HCT116 (cell line): ENCODE results near the gene CBLC. TPM values are rescaled to one million over a fixed set of nuclear protein-coding genes. Genes with fewer than 3 reads are reported as not detected.

ENCODE experiments used
- ATAC-seq: fragments of 200-7000 bp; cut with Tn5 transposase; 2 replicates; pipeline ENCODE4 v1.9.1; 2020; ENCODE audit warnings: mild to moderate bottlenecking, moderate library complexity
- BruUV-seq: library from RNA; stranded (reverse); fragments of 400-500 nt; replicated peaks from 2 replicates; lab custom pipeline; 2021; lab: Mats Ljungman, UMichigan
- CTCF ChIA-PET: fragments of 300-600 bp; sonication (Branson Sonifier 250); formaldehyde crosslinking; loops from one replicate; lab custom pipeline; 2021; ENCODE audit warnings: antibody characterized with exemption; lab: Charles Lee
- POLR2A ChIA-PET: fragments of 300-600, 350-600 bp; sonication (Branson Sonifier 250); formaldehyde crosslinking; loops from one replicate; lab custom pipeline; 2021; ENCODE audit warnings: antibody characterized with exemption; lab: Charles Lee
- RAD21 ChIA-PET, 2 experiments: fragments of 300-600 bp; sonication (Branson Sonifier 250); formaldehyde crosslinking; loops; one replicate each; lab custom pipeline; 2023; ENCODE audit warnings: low total read pairs in 2 of 2; ENCODE audit not compliant: uncharacterized antibody in 2 of 2, unreplicated experiment in 2 of 2, low non-redundant PET in 1 of 2; lab: Charles Lee
- DNase-seq: peaks from one replicate; pipeline ENCODE4 v3.0.0-alpha.2; 2010; ENCODE audit warnings: low read depth, low spot score
- H2AFZ ChIP-seq: fragments of 200-600 bp; shearing (Covaris generic), sonication (generic); 2 replicates; pipeline ENCODE4 v1.6.1; 2017; ENCODE audit warnings: low read depth, mixed run types, mixed read lengths, antibody characterized with exemption, low read length; ENCODE audit not compliant: poor library complexity, severe bottlenecking
- H3K27ac ChIP-seq: 2 replicates; pipeline ENCODE4 v1.5.1; 2012; ENCODE audit warnings: low read depth, low read length
- H3K27me3 ChIP-seq: fragments of 200-600 bp; sonication (generic); 2 replicates; pipeline ENCODE4 v1.6.1; 2016; ENCODE audit warnings: mixed run types, low read length, mixed read lengths; ENCODE audit not compliant: insufficient read depth
- H3K36me3 ChIP-seq, 2 experiments: fragments of 200-500 bp in 1 of 2; fragments of 200-600 bp in 1 of 2; sonication (Bioruptor generic) in 1 of 2; sonication (generic) in 1 of 2; 2 replicates each; pipeline versions ENCODE4 v1.5.1 to v1.6.1; 2014 to 2016; ENCODE audit warnings: low read length in 2 of 2, inconsistent platforms in 1 of 2, mixed read lengths in 1 of 2, mixed run types in 1 of 2; ENCODE audit not compliant: insufficient read depth in 2 of 2, control insufficient read depth in 1 of 2
- H3K4me1 ChIP-seq, 2 experiments: fragments of 200-600 bp in 1 of 2; sonication (generic) in 1 of 2; 2 replicates each; pipeline versions ENCODE4 v1.5.1 to v1.6.1; 2012 to 2017; ENCODE audit warnings: low read length in 2 of 2, inconsistent platforms in 1 of 2, mild to moderate bottlenecking in 1 of 2, mixed read lengths in 1 of 2, mixed run types in 1 of 2, moderate library complexity in 1 of 2; ENCODE audit not compliant: insufficient read depth in 2 of 2, control insufficient read depth in 1 of 2
- H3K4me2 ChIP-seq: fragments of 200-600 bp; sonication (generic); 2 replicates; pipeline ENCODE4 v1.6.1; 2017; ENCODE audit warnings: mixed run types, low read length, mixed read lengths
- H3K4me3 ChIP-seq, 2 experiments: fragments of 200-600 bp in 1 of 2; sonication (generic) in 1 of 2; replicated peaks in 1 of 2; 2 replicates each; pipeline ENCODE4 v1.5.1; 2011 to 2016; ENCODE audit warnings: low read length in 2 of 2, control low read depth in 1 of 2, low read depth in 1 of 2, mild to moderate bottlenecking in 1 of 2, mixed read lengths in 1 of 2, mixed run types in 1 of 2
- H3K79me2 ChIP-seq: fragments of 200-600 bp; sonication (generic); 2 replicates; pipeline ENCODE4 v1.6.1; 2017; ENCODE audit warnings: mild to moderate bottlenecking, mixed run types, low read length, moderate library complexity, mixed read lengths; ENCODE audit not compliant: insufficient read depth
- H3K9ac ChIP-seq: fragments of 200-600 bp; sonication (generic); 2 replicates; pipeline ENCODE4 v1.6.1; 2016; ENCODE audit warnings: low read length, mixed read lengths
- H3K9me2 ChIP-seq: fragments of 200-600 bp; sonication (generic), shearing (Covaris generic); 2 replicates; pipeline ENCODE4 v1.6.1; 2017; ENCODE audit warnings: mixed run types, mild to moderate bottlenecking, moderate library complexity; ENCODE audit not compliant: insufficient read depth
- H3K9me3 ChIP-seq, 2 experiments: fragments of 200-500 bp in 1 of 2; fragments of 200-600 bp in 1 of 2; sonication (Bioruptor generic) in 1 of 2; sonication (generic) in 1 of 2; 2 replicates each; pipeline ENCODE4 v1.6.1; 2014 to 2017; ENCODE audit warnings: low read length in 2 of 2, mixed read lengths in 2 of 2, inconsistent platforms in 1 of 2, low read depth in 1 of 2, mild to moderate bottlenecking in 1 of 2, mixed run types in 1 of 2, moderate library complexity in 1 of 2; ENCODE audit not compliant: control insufficient read depth in 1 of 2, insufficient read depth in 1 of 2
- H4K20me1 ChIP-seq: fragments of 200-600 bp; sonication (generic), shearing (Covaris generic); 2 replicates; pipeline ENCODE4 v1.6.1; 2017; ENCODE audit warnings: mixed run types, mild to moderate bottlenecking, moderate library complexity; ENCODE audit not compliant: insufficient read depth
- CBX3 ChIP-seq: IDR thresholded peaks from 2 replicates; pipeline ENCODE4 v1.6.1; 2012; ENCODE audit warnings: low read depth
- EGR1 ChIP-seq: IDR thresholded peaks from 2 replicates; pipeline ENCODE4 v1.6.1; 2012; ENCODE audit warnings: low read depth
- POLR2A ChIP-seq: IDR thresholded peaks from 2 replicates; pipeline ENCODE4 v1.7.0; 2011; ENCODE audit warnings: borderline replicate concordance; ENCODE audit not compliant: insufficient read depth, insufficient read length; ENCODE audit errors: extremely low read depth
- ZFX ChIP-seq: fragments of 450-650 bp; IDR thresholded peaks from 2 replicates; pipeline ENCODE4 v1.6.1; 2017
- intact Hi-C: fragments of 100-400 bp; cut with micrococcal nuclease; formaldehyde crosslinking; loops from 2 replicates; pipeline ENCODE4 v1.10.0; 2022
- total RNA-seq: library from RNA; stranded (reverse); gene quantifications from one replicate; pipeline ENCODE4 v1.2.1, GENCODE V29; 2021; ENCODE audit not compliant: unreplicated experiment
- TF ChIP-seq, protein P1 (sequence below): IDR thresholded peaks from 2 replicates; pipeline ENCODE4 v1.6.1; 2012; ENCODE audit warnings: low read depth

CBLC gene
- total RNA-seq, 1 experiment from 2014 or later, result 54.3 TPM

GRCh38 chr19:44753932-44754749 is 23.5 kb upstream of the CBLC start (continued):
- TF ChIP-seq, protein P1, sequence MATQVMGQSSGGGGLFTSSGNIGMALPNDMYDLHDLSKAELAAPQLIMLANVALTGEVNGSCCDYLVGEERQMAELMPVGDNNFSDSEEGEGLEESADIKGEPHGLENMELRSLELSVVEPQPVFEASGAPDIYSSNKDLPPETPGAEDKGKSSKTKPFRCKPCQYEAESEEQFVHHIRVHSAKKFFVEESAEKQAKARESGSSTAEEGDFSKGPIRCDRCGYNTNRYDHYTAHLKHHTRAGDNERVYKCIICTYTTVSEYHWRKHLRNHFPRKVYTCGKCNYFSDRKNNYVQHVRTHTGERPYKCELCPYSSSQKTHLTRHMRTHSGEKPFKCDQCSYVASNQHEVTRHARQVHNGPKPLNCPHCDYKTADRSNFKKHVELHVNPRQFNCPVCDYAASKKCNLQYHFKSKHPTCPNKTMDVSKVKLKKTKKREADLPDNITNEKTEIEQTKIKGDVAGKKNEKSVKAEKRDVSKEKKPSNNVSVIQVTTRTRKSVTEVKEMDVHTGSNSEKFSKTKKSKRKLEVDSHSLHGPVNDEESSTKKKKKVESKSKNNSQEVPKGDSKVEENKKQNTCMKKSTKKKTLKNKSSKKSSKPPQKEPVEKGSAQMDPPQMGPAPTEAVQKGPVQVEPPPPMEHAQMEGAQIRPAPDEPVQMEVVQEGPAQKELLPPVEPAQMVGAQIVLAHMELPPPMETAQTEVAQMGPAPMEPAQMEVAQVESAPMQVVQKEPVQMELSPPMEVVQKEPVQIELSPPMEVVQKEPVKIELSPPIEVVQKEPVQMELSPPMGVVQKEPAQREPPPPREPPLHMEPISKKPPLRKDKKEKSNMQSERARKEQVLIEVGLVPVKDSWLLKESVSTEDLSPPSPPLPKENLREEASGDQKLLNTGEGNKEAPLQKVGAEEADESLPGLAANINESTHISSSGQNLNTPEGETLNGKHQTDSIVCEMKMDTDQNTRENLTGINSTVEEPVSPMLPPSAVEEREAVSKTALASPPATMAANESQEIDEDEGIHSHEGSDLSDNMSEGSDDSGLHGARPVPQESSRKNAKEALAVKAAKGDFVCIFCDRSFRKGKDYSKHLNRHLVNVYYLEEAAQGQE, result no peak
- no peak for TF ChIP-seq CBX3
- no peak; the same call in 1 of the 2 replicates for TF ChIP-seq EGR1
- TF ChIP-seq, all 23 proteins: peak for 5

GRCh38 chr19:44754750-44755080 is 23.0 kb upstream of the CBLC start:
- peak overlapping the region; percentile 82 for H3K9ac ChIP-seq
- H2AFZ ChIP-seq, result no peak overlapping the region
- ChIA-PET POLR2A (interaction anchor here (2.8 kb wide), 1 partner anchor 12 kb away, joined by 36 read pairs; no protein-coding TSS in a partner anchor), CTCF (interaction anchor here (3.2 kb wide), 1 partner anchor 16 kb away, joined by 20 read pairs; no protein-coding TSS in a partner anchor), RAD21 (no interaction called here)
- H3K4me3 ChIP-seq, result peak overlapping the region; percentile 50 to 70
- peak overlapping the region; percentile 95 for H3K27ac ChIP-seq
- H3K79me2 ChIP-seq, result peaks cover 20% of the 10 kb centered on the region; the same call in 1 of the 2 replicates
- H3K4me2 ChIP-seq, result peak overlapping the region; percentile 98
- H3K36me3 ChIP-seq, result peaks cover 6 to 12% of the 10 kb centered on the region in 2 experiments; a peak in 3 of 4 replicates
- no peak for TF ChIP-seq POLR2A
- TF ChIP-seq ZFX, result peak; percentile 21; the same call in 1 of the 2 replicates
- no peaks in the 10 kb centered on the region for H3K27me3 ChIP-seq
- DNase-seq (no peak), ATAC-seq (peak; percentile 3; the same call in 1 of the 2 replicates)
- no peaks in the 10 kb centered on the region for H4K20me1 ChIP-seq
- intact Hi-C loops, result no loop called here
- no peaks in the 10 kb centered on the region for H3K9me2 ChIP-seq
- H3K4me1 ChIP-seq, result peaks cover 29 to 59% of the 10 kb centered on the region in 2 experiments
- BruUV-seq, result TSS peak; percentile 32
- no peaks in the 10 kb centered on the region for H3K9me3 ChIP-seq
